Urothelium cell line (cell line): ENCODE measurements around the gene WDR81.
"Not testable (repeated sequence)": the region's sequence is repeated elsewhere in the genome, so short reads cannot be mapped to it uniquely, and the experiment has no call there.

Source experiments
- DNase-seq: peaks from one replicate; pipeline ENCODE4 v3.0.0; 2011; ENCODE audit warnings: low spot score, mixed read lengths
- FAIRE-seq: peaks from 2 replicates; lab custom pipeline; 2011; peaks lifted over from hg19 to GRCh38; lab: Jason Lieb, UNC

WDR81 gene

GRCh38 chr17:1724351-1724868, at the start of gene WDR81:
WDR81 (plus strand) TSS chr17:1724704; CDS start chr17:1724960, 256 bp downstream.
- peak; percentile 50 for FAIRE-seq
- peak; percentile 78 for DNase-seq

- FAIRE-seq, result no peak
- DNase-seq, result no peak
Observed at GRCh38 chr17:1676401-1676800, 48.1 kb upstream of the WDR81 start.

- DNase-seq, result no peak
- FAIRE-seq, result no peak
Observed at GRCh38 chr17:1683459-1683858, 41.0 kb upstream of the WDR81 start.

GRCh38 chr17:1684378-1685189, 39.9 kb upstream of the WDR81 start, which contains the start of gene PRPF8:
PRPF8 (minus strand) TSS chr17:1684867; CDS start chr17:1684571, 296 bp downstream.
- DNase-seq (peak; percentile 96), FAIRE-seq (no peak)

GRCh38 chr17:1686086-1686485, 38.4 kb upstream of the WDR81 start:
- DNase-seq, result no peak
- no peak for FAIRE-seq

GRCh38 chr17:1688405-1688804, 36.1 kb upstream of the WDR81 start:
- not testable (repeated sequence) for DNase-seq, FAIRE-seq

GRCh38 chr17:1690544-1691221, 33.8 kb upstream of the WDR81 start:
- FAIRE-seq (no peak), DNase-seq (no peak)

GRCh38 chr17:1693339-1693738, 31.2 kb upstream of the WDR81 start:
- no peak for FAIRE-seq
- DNase-seq, result no peak

- FAIRE-seq, result no peak
- no peak for DNase-seq
Observed at GRCh38 chr17:1695365-1695764, 29.1 kb upstream of the WDR81 start.

- DNase-seq (no peak), FAIRE-seq (no peak)
Observed at GRCh38 chr17:1697681-1698080, 26.8 kb upstream of the WDR81 start.

GRCh38 chr17:1699891-1700290, 24.6 kb upstream of the WDR81 start:
- not testable (repeated sequence) for FAIRE-seq, DNase-seq

GRCh38 chr17:1703063-1703462, 21.4 kb upstream of the WDR81 start:
- DNase-seq (no peak), FAIRE-seq (no peak)

- FAIRE-seq, result no peak
Observed at GRCh38 chr17:1705004-1705403, 19.5 kb upstream of the WDR81 start.

GRCh38 chr17:1707107-1707506, 17.4 kb upstream of the WDR81 start:
- FAIRE-seq, result no peak
- DNase-seq, result no peak

More at GRCh38 chr17:1705004-1705403, 19.5 kb upstream of the WDR81 start:
- DNase-seq, result no peak

GRCh38 chr17:1708791-1709346, 15.6 kb upstream of the WDR81 start:
- not testable (repeated sequence) for FAIRE-seq

GRCh38 chr17:1709403-1709951, 15.0 kb upstream of the WDR81 start:
- no peak for FAIRE-seq
- DNase-seq, result no peak

More at GRCh38 chr17:1708791-1709346, 15.6 kb upstream of the WDR81 start:
- not testable (repeated sequence) for DNase-seq

- DNase-seq, result peak; percentile 69
Observed at GRCh38 chr17:1709971-1710806, 14.3 kb upstream of the WDR81 start, which contains the start of gene TLCD2. TLCD2 (minus strand) TSS chr17:1710377; CDS start chr17:1710242, 135 bp downstream.

GRCh38 chr17:1710807-1711553, 13.5 kb upstream of the WDR81 start:
- DNase-seq (no peak), FAIRE-seq (no peak)

More at GRCh38 chr17:1709971-1710806, 14.3 kb upstream of the WDR81 start, which contains the start of gene TLCD2:
- no peak for FAIRE-seq

- FAIRE-seq (no peak), DNase-seq (no peak)
Observed at GRCh38 chr17:1711804-1712203, 12.7 kb upstream of the WDR81 start.
